Inferior parietal cortex (tissue), 1 donor: ENCODE measurements around the gene HINT2.

Experiments
- DNase-seq: peaks from one replicate; pipeline ENCODE4 v3.0.0-alpha.2; 2016; ENCODE audit errors: extremely low spot score

The HINT2 gene

GRCh38 chr9:35774907-35775635 lies 39.8 kb downstream of the HINT2 start:
- DNase-seq: no peak

- DNase-seq: no peak
Observed at GRCh38 chr9:35771943-35772342, 42.9 kb downstream of the HINT2 start.

GRCh38 chr9:35771534-35771933 lies 43.3 kb downstream of the HINT2 start:
- DNase-seq: no peak

DNA sequence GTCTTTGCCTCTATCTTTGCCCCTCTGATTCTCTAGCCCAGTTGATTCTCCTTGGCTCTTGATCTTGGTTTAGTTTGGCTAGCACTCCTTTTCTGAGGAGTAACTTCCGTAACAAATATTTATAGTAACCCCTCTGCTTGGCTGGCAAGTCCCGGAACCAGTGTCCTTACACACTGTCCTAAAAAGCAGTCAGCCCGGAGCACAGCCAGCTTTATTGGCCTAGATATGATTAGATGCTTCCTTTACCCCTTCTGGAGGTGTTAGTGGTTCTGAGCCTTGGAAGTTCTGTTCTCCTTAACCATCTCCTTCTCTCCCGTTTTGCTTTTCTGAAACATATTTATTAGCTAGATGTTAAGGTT lies 43.8 kb downstream of the HINT2 start:
- no peak for DNase-seq

- no peak for DNase-seq
Observed at GRCh38 chr9:35769763-35770162, 45.1 kb downstream of the HINT2 start.

- no peak for DNase-seq
Observed at GRCh38 chr9:35767458-35767857, 47.4 kb downstream of the HINT2 start.

DNA sequence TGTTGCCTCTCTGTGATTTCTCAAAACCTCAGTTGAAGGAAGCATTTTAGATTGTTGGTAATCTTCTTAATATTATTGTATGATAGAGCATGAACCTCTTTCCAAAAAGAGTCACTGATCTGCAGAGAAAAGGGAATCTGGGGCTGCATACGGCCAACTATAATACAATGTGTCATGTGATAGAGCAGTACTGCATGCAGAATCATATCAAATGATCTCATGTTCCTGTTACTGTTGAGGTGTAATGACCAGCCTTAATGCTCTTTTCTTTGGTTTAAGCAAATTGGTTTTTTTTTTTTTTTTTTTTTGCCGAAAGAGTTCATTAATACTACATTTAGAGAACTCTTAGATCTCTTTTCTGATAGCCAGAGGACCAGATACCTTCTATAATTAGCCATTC lies 47.8 kb downstream of the HINT2 start:
- DNase-seq: no peak

- no peak for DNase-seq
Observed at GRCh38 chr9:35763803-35764202, 51.0 kb downstream of the HINT2 start.

- peak; percentile 29 for DNase-seq
Observed at GRCh38 chr9:35763181-35763580, 51.7 kb downstream of the HINT2 start.
